H4 (cell line): ENCODE data around the gene EXO1. TPM values are rescaled to one million over a fixed set of nuclear protein-coding genes. Genes with fewer than 3 reads are reported as not detected.

ENCODE experiments used
- DNase-seq: peaks from one replicate; pipeline ENCODE4 v3.0.0-alpha.2; 2015; ENCODE audit warnings: low spot score
- total RNA-seq: library from RNA; depleted of rRNA; stranded (reverse); fragments of >200 nt; shearing (Covaris generic); gene quantifications from 2 replicates; pipeline ENCODE4 v1.2.3, GENCODE V29; 2014; rRNA removed

Gene EXO1
- total RNA-seq, 1 experiment from 2014 or later: 49.1 TPM

DNA sequence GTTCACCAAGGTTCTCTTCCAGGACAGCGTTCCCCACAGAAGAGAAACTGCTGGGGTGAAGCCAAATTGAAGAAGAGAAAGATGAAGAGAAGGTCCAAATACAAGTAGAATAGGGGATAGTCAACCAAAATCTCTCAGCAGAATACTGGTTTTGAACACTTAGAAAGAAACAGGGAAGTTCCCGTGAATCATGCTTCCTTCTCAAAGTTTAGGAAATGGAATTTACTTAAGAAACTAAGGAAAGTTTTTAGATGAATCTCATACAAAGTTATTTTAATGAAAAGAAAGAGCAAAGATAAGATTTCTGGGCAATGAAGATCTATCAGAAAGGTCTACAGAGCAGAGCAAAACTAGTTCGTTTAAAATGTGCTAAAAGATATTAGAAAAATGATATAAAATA is 43.3 kb downstream of the EXO1 start:
- no peak for DNase-seq

DNA sequence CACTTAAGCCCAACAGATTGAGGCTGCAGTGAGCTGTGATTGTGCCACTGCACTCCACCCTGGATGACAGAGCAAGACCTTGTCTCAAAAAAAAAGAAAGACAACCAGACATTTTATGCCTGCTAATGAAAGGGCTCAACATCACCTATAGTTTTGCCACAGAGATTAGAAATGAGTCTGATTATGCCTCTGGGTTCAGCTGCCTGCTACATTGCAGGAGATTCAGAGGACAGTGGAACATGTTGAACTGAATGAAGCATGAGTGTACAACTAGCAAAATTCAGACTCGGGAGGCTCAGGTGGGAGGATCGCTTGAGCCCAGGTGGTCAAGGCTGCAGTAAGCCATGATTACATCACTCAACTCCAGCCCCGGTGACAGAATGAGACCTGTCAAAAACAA is 46.0 kb downstream of the EXO1 start:
- DNase-seq: no peak

DNA sequence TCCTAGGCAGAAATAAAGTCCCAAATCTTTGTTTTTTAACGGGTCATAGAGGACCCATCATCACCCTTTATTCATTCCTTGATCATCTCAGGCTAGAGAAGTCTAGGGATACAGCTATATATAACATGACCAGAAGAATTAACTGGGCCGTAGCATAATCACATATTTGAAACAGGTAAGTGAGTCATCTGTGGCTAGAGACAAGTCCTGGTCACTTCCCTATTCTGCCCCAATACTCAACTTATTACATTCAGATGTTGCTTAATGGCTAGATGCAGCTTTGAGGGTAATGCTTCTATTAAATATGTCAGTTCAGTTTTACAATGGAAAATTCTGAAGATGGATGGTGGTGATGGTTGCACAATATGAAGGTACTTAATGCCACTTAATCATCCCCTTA is 47.0 kb downstream of the EXO1 start:
- no peak for DNase-seq

DNA sequence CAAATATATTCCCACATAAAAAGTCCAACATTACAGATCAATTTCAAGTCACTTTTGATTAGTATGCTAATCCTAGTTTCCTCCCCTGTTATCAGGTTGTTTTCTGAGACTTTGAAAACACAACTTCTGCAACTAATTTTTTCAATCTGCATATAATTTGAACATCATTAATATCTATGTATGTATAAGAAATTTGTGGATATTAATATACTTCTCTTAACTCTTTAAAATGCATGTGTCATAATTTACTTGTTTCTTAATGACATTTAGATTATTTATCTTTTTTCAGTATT is 48.6 kb downstream of the EXO1 start:
- DNase-seq: no peak

DNA sequence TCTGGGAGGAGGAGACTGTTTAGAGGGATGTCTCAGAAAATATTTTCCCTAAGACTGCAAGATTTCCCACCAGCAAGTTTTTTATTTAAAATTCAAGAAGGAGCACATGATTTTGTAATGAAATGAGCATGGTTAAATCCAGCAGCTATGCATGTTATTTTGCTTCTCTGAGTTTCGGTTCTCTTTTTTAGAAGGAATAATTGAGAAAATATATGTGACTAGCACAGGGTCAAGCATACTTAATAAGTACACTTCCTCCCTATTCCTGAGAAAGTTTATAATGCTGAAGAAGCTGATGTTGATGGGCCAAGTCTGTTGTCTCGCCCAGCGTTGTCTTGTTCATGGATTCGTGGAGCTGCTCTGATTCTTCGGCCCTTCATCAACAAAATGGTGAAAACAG is 51.2 kb downstream of the EXO1 start:
- DNase-seq: no peak

DNA sequence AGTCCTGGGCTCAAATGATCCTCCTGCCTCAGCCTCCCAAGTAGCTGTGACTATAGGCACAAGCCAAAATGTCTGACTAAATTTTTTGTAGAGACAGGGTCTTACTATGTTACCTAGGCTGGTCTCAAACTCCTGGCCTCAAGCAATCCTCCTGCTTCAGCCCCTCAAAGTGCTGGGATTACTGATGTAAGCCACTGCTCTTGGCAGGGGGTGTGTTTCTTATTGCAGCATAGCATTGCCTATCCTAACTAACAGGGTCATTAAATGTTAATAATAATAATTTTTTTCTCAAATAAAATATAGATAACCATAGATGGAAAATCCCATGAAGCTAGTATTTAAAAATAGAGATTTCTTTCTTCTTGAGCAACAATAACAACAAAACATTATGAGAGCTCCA is 52.4 kb downstream of the EXO1 start:
- DNase-seq: no peak

DNA sequence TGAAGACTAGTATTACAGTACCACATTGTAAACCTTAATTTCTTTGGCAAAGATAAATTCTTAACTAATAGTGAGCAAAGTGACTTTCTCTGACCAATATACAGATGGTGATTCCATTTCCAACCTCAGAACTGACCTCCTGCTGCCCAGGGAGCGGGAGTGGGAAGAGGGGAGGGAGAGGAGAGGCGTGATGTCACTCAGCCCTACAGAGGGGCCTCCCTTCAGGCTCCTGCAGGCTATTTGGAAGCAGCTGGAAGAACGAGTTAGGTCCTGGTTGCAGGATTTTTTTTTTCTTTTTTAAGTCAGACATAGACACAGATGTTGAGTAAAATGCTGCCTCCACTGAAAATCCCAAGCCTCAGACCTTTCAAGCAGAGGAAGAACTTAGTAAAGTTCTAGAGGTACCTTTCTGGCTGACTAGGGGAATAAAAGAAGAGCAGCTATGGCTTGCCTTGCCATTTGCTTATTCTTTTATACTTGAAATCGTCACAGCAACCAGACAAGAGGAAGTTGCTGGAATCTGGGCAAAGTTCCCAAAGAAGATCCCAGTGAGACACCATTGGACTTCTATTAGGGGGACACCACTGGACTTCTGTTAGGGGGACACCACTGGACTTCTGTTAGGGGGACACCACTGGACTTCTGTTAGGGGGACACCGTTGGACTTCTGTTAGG is 54.5 kb downstream of the EXO1 start:
- DNase-seq: no peak

DNA sequence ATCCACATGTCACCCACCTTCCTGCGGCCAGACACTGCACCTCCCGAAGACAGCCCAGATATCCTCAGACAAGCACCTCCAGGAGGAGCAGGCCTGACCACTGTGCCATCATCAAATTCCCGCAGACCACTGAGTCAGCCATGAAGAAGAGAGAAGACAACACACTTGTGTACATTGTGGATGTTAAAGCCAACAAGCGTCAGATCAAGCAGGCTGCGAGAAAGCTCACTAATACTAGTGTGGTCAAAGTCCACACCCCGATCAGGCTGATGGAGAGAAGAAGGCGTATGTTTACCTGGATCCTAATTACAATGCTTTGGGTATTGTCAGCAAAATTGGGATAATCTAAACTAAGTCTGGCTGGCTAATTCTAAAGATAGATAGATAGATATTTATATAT is 68.2 kb downstream of the EXO1 start:
- no peak for DNase-seq

DNA sequence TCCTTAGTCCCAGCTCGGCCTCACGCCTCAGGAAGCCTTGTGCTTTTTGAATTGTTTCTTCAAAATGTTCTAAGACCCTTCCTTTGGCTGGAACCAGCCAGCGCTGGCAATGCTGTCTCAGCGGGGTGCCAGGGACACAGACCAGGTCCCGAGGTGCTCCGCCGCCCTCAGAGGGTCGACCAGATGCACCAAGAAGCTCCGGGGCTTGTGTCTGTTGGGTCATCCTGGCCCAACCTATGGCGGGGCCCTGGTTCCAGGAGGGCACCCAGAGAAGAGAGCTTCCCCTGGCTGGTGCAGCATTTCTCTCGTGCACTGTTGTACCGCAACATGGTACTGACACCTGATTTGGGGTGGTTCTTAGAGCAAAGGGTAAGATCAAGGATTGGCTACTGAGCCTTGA is 69.5 kb downstream of the EXO1 start:
- no peak for DNase-seq

DNA sequence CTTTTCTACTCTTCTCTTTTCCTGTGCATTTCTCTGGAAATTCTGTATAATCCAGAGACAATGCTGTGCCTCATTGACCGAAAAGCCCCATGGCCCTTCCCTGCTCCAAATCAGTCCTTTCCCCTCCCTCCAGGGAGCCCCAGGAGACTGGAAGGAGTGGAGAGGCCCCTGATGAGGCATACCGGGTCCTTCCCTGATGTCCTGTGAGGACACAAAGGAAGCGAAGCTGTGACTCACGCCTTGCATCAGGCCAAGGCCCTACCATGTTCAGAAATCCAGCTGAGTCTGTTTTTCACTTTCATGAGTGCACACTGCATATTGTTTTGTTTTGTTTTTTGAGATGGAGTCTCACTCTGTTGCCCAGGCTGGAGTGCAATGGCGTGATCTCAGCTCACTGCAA is 70.9 kb downstream of the EXO1 start:
- DNase-seq: peak; percentile 14

DNA sequence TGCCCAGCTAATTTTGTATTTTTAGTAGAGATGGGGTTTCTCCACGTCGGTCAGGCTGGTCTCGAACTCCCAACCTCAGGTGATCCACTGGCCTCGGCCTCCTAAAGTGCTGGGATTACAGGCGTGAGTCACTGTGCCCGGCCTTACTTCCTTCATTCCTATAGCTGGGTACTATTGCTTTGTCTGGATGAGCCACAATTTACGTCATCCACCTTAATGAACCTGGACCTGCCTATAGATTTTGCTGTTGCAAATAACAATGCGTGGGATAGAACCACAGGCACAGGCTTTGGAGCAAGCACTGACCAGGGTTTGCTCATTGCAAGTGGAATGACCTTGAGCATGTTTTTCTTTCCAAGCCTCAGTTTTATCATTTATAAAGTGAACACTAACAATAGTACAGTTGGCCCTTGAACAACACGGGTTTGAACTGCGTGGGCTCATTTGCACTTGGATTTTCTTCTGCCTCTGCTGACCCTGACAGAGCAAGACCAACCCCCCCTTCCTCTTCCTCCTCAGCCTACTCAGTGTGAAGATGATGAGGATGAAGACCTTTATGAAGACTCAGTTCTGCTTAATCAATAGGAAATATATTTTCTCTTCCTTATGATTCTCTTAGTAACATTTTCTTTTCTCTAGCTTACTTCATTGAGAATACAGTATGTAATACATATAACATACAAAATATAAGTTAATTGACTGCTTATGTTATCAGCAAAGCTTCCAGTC is 76.2 kb downstream of the EXO1 start:
- no peak for DNase-seq

DNA sequence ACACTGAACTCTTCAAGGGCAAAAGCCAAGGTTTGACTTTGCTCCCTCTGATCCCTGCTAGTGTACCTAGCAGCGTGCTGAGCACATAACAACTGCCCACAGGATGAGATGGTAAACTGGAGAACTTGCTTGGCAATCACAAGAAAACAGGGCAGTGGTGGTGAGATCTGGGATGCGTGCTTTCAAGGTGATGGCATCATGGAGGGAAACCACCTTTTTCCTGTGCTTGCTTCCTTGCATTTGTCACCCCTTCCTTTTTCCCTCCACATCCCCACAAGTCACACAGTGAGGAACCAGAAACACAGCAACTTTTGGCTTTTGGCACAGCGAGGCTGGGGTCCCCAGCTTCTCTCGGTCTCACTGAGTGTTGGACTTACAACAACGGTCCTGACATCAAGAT is 78.1 kb downstream of the EXO1 start:
- DNase-seq: no peak

DNA sequence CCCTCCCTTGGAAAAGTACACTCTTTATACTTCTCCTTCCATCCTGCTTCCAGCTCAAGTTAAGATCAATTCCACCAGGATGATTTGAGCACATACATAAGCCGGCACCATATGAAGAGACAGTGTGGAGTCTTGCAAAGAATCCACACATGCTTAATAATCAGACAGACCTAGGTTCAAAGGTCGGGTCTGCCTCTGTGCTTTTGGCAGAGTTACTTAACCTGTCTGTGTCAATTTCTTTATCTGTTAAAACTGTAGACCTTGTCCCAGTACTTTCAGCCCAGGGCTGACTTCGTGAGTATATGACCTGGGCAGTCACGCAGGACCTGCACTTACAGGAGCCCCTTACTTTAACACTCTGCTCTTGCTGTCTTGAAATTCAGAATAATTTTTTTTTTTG is 79.3 kb downstream of the EXO1 start:
- DNase-seq: no peak

DNA sequence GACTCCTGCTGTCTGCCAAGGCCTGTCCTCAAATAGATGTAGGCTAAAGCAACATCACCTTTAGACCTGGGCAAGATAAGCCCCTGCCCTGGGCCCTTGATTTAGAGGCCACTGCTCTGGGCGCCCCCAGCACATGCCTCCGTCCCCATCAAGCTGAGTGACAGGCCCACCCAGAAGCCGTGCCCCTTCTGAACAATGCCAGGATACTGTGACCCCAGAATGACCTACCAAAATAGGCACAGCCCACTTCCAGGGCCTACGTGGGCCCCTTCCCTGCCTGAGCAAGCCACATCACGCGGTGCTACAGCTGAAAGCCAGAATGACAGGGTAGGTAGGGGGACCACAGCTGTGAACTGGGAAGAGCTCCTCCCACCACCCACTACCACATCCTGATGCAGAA is 84.8 kb downstream of the EXO1 start:
- DNase-seq: no peak

DNA sequence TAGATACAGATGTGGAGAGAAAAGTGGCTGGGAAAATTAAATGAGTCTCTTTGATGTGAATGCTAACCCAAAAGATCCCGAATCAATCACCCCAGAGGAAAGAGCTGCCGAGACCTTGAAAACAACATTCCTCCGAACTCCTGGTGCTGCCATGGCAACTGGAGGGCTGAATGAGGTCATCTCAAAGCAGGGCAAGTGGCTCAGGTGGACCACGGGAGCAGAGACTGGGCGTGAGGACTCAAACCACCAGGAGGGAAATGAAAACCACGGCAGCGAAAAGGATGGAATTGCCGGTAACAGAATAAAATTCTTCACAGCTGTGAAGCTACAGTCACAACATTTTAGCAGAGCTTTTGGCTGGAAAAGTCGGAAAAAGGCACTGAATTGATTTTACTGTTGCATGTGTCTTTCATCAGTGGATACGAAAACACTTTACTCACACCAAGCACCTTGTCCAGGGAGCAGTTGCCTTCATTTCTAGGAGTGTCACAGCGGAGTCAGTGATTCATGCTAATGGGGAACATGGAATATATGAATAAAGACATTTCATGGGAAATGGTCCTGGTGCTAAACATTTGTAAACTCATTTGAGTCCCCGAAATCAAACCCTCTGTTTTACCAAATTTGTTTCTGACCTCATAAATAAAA is 86.3 kb downstream of the EXO1 start:
- DNase-seq: peak; percentile 75

DNA sequence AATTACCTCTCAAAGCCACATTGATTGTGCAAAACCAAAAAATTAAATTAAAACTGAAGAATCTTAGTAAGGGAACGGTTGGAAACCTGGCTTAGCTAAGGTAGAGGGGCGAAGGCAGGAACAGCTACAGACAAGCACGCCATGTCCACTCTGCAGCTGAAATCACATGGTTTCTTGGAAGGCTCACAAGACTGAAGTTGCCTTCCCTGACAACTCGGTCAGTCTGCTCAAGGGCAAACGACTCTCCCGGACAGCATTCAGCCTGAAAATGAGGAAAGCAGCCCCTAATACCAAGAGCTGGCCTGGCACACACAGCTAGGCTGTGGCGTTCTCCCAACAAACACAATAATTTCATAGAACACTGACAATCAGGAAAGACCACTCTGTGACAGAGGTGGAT is 86.9 kb downstream of the EXO1 start:
- no peak for DNase-seq

Other genes with a start within 250 kb of the EXO1 start
- 6.7 and 8.6 TPM in 2 replicates for gene CHML, start 207.8 kb upstream of the EXO1 start, total RNA-seq
- 59.6 and 64.0 TPM in 2 replicates for gene OPN3, start 207.8 kb upstream of the EXO1 start, total RNA-seq
- gene WDR64, start 195.9 kb upstream of the EXO1 start, total RNA-seq: not detected in 2 replicates
- not detected in 2 replicates for gene BECN2, start 109.6 kb downstream of the EXO1 start, total RNA-seq
- gene MAP1LC3C, start 150.9 kb downstream of the EXO1 start, total RNA-seq: 0.08 TPM in 1 of 2 replicates, not detected in the other